HL-60 (cell line): Measurements from ENCODE around the gene TMEM198.

Experiments
- DNase-seq, 2 experiments: peaks; one replicate each; pipeline ENCODE4 v3.0.0-alpha.2; 2010 to 2020; ENCODE audit warnings: low read depth in 1 of 2, low spot score in 1 of 2
- H3K27ac ChIP-seq: fragments of 250-450 bp; sonication (Bioruptor Pico); replicated peaks from 2 replicates; pipeline ENCODE4 v1.5.1; 2020; ENCODE audit warnings: mild to moderate bottlenecking, moderate library complexity
- H3K27me3 ChIP-seq: fragments of 250-450 bp; sonication (Bioruptor Pico); 2 replicates; pipeline ENCODE4 v1.5.1; 2021; ENCODE audit warnings: mild to moderate bottlenecking, moderate library complexity; ENCODE audit not compliant: insufficient read depth, poor library complexity, severe bottlenecking
- H3K4me3 ChIP-seq: replicated peaks from 2 replicates; pipeline ENCODE4 v1.5.1; 2011; ENCODE audit warnings: mild to moderate bottlenecking, control low read depth, low read length; ENCODE audit not compliant: insufficient read depth
- GABPA ChIP-seq: IDR thresholded peaks from 2 replicates; pipeline ENCODE4 v1.6.1; 2012; ENCODE audit warnings: low read depth
- POLR2AphosphoS5 ChIP-seq: IDR thresholded peaks from 2 replicates; pipeline ENCODE4 v1.6.1; 2012; ENCODE audit warnings: low read depth
- SPI1 ChIP-seq: IDR thresholded peaks from 2 replicates; pipeline ENCODE4 v1.6.1; 2012; ENCODE audit warnings: low read depth, mild to moderate bottlenecking, borderline replicate concordance
- TF ChIP-seq, protein P1 (sequence below): IDR thresholded peaks from 2 replicates; pipeline ENCODE4 v1.6.1; 2012; ENCODE audit warnings: low read depth; ENCODE audit not compliant: insufficient replicate concordance
- TF ChIP-seq, protein P2 (sequence below): IDR thresholded peaks from one replicate; pipeline ENCODE4 v1.5.1; 2011; ENCODE audit warnings: low read length, control low read depth, inconsistent platforms; ENCODE audit not compliant: insufficient read depth

Gene TMEM198

DNA sequence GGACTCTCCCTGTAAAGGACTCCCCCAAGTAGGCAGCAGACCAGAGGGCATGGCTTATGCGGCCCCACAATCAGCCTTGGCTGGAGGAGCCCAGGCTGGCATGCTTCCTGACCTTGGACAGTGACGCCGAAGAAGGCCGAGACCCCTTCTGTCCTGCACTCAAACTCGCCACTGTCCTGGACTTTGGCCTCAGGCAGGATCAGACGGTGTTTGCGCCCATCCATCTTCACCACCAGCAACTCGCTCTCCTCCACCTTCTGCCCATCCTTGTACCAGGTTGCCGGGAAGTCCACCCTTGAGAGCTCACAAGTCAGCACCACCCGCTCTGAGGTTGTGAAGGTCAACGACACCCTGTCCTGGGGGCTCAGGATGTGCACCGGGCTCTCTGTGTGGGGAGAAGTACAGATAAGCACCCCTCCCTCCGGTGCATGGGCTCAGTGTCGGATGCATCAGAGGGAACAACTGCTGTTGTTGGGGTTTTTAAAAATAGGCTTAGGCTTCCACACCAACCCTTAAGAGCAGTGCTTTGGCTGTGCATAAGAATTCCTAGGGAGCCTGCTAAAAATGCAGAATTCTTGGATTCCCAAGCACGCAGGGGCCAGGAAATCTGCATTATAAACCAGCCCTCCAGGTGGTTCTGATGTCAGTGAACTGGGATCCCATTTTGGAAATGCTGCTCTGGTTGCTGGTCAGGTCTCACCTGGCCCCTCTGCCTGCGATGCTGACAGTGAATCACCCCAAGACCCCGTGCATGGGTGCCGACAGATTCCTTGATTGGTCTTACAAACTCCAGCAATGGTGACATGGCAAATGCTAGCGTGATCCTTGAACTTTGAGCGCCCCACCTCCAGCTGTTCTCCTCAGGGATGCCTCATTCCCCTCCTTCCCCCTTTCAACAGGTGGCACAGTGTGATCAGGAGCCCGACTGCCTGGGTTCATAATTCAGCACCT is 21.6 kb downstream of the TMEM198 start:
- Histone ChIP-seq H3K27ac (no peak overlapping the region), H3K27me3 (peaks cover 9% of the 10 kb centered on the region), H3K4me3 (no peak overlapping the region)
- TF ChIP-seq SPI1 = no peak
- TF ChIP-seq, protein P1, sequence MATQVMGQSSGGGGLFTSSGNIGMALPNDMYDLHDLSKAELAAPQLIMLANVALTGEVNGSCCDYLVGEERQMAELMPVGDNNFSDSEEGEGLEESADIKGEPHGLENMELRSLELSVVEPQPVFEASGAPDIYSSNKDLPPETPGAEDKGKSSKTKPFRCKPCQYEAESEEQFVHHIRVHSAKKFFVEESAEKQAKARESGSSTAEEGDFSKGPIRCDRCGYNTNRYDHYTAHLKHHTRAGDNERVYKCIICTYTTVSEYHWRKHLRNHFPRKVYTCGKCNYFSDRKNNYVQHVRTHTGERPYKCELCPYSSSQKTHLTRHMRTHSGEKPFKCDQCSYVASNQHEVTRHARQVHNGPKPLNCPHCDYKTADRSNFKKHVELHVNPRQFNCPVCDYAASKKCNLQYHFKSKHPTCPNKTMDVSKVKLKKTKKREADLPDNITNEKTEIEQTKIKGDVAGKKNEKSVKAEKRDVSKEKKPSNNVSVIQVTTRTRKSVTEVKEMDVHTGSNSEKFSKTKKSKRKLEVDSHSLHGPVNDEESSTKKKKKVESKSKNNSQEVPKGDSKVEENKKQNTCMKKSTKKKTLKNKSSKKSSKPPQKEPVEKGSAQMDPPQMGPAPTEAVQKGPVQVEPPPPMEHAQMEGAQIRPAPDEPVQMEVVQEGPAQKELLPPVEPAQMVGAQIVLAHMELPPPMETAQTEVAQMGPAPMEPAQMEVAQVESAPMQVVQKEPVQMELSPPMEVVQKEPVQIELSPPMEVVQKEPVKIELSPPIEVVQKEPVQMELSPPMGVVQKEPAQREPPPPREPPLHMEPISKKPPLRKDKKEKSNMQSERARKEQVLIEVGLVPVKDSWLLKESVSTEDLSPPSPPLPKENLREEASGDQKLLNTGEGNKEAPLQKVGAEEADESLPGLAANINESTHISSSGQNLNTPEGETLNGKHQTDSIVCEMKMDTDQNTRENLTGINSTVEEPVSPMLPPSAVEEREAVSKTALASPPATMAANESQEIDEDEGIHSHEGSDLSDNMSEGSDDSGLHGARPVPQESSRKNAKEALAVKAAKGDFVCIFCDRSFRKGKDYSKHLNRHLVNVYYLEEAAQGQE = no peak
- TF ChIP-seq, protein P2, sequence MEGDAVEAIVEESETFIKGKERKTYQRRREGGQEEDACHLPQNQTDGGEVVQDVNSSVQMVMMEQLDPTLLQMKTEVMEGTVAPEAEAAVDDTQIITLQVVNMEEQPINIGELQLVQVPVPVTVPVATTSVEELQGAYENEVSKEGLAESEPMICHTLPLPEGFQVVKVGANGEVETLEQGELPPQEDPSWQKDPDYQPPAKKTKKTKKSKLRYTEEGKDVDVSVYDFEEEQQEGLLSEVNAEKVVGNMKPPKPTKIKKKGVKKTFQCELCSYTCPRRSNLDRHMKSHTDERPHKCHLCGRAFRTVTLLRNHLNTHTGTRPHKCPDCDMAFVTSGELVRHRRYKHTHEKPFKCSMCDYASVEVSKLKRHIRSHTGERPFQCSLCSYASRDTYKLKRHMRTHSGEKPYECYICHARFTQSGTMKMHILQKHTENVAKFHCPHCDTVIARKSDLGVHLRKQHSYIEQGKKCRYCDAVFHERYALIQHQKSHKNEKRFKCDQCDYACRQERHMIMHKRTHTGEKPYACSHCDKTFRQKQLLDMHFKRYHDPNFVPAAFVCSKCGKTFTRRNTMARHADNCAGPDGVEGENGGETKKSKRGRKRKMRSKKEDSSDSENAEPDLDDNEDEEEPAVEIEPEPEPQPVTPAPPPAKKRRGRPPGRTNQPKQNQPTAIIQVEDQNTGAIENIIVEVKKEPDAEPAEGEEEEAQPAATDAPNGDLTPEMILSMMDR = no peak
- no peak for TF ChIP-seq GABPA
- no peak for TF ChIP-seq POLR2AphosphoS5
- no peak for DNase-seq

DNA sequence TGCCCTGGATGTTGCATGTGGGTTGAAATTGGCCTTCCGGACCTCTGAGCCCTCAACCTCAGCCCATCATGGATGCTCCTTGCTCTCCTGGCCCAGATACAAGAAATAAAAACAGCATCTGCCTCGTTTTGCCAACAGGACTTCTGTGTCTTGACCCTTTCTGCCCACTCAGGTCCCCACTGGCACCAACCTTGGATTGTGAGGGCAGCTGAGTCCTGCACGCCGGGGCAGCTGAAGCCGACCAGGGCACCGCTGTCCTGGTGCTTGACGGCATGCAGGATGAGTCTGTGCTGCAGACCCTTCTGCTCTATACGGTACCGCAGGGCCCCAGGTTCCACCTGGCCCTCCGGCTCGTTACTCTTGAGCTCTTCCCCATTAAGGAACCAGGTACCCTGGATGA is 22.8 kb downstream of the TMEM198 start:
- TF ChIP-seq, protein P1 = no peak
- no peak for TF ChIP-seq POLR2AphosphoS5
- TF ChIP-seq SPI1 = no peak
- no peak for TF ChIP-seq GABPA
- TF ChIP-seq, protein P2 = no peak
- H3K4me3 ChIP-seq = no peak overlapping the region
- no peak overlapping the region for H3K27ac ChIP-seq
- peaks cover 9% of the 10 kb centered on the region for H3K27me3 ChIP-seq
- DNase-seq = no peak

DNA sequence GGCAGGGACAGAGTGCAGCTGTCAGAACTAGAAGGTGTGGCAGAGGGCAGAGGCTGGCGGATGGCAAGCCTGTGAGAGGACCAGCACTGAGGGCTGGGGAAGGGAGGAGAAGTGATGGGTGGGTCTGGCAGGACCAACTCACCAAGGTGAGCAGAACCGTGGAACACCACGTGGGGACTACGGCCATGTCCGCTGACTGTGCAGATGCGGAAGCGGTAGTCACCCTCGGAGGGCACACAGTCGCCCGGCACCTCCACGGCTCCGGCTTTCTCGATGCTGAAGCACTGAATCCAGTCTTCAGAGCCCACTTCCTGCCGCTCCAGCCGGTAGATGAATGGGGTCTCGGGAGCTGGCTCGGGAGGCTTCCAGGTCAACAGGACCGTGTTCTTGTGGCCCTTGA is 23.3 kb downstream of the TMEM198 start:
- H3K27me3 ChIP-seq = peaks cover 9% of the 10 kb centered on the region
- TF ChIP-seq, protein P2 = no peak
- TF ChIP-seq SPI1 (no peak), GABPA (no peak), POLR2AphosphoS5 (no peak)
- TF ChIP-seq, protein P1 = no peak
- H3K27ac ChIP-seq = no peak overlapping the region

More for the DNA sequence above, 23.3 kb downstream of the TMEM198 start:
- DNase-seq = no peak
- no peak overlapping the region for H3K4me3 ChIP-seq
